Mucosa of stomach (tissue), 1 donor: ENCODE results near the gene HHIPL1.

Experiments used
- H3K27me3 ChIP-seq: one replicate; pipeline ENCODE4 v1.7.0; 2013; ENCODE audit warnings: mild to moderate bottlenecking, low read length; ENCODE audit not compliant: control insufficient read depth, insufficient read depth
- H3K36me3 ChIP-seq: one replicate; pipeline ENCODE4 v1.7.0; 2013; ENCODE audit warnings: low read length; ENCODE audit not compliant: control insufficient read depth, insufficient read depth
- H3K4me1 ChIP-seq: one replicate; pipeline ENCODE4 v1.7.0; 2013; ENCODE audit warnings: mild to moderate bottlenecking, low read length; ENCODE audit not compliant: control insufficient read depth, insufficient read depth
- H3K4me3 ChIP-seq: one replicate; pipeline ENCODE4 v1.7.0; 2013; ENCODE audit warnings: low read length
- H3K9ac ChIP-seq: one replicate; pipeline ENCODE4 v1.7.0; 2013; ENCODE audit warnings: mild to moderate bottlenecking, low read length, moderate library complexity
- H3K9me3 ChIP-seq: one replicate; pipeline ENCODE4 v1.7.0; 2013; ENCODE audit warnings: mild to moderate bottlenecking, low read length, moderate library complexity; ENCODE audit not compliant: control insufficient read depth
- donor health status: Pancreatic carcinoma.

HHIPL1 gene

DNA sequence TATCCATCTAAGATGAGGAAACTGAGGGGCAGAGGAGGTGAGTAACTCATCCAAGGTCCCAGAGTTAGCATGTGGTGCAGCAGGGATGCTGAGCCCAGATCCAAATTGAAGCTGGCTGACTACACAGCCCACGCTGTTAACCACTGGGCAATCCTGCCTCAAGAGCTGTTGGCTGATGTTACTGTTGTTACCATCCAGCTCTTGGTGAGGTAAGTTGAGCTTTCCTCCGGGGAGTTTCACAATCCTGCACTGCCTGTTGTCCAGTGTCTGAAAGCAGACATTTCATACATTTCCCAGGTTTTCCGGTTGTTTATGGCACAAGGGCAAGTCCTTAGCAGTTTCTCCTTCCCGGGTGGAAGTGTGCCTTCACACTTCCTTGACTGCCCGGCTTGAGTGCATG lies 53.7 kb downstream of the HHIPL1 start:
- no peaks in the 10 kb centered on the region for H3K9me3 ChIP-seq
- no peaks in the 10 kb centered on the region for H3K4me1 ChIP-seq
- H3K4me3 ChIP-seq: no peak overlapping the region
- no peaks in the 10 kb centered on the region for H3K27me3 ChIP-seq
- no peak overlapping the region for H3K9ac ChIP-seq
- no peaks in the 10 kb centered on the region for H3K36me3 ChIP-seq

DNA sequence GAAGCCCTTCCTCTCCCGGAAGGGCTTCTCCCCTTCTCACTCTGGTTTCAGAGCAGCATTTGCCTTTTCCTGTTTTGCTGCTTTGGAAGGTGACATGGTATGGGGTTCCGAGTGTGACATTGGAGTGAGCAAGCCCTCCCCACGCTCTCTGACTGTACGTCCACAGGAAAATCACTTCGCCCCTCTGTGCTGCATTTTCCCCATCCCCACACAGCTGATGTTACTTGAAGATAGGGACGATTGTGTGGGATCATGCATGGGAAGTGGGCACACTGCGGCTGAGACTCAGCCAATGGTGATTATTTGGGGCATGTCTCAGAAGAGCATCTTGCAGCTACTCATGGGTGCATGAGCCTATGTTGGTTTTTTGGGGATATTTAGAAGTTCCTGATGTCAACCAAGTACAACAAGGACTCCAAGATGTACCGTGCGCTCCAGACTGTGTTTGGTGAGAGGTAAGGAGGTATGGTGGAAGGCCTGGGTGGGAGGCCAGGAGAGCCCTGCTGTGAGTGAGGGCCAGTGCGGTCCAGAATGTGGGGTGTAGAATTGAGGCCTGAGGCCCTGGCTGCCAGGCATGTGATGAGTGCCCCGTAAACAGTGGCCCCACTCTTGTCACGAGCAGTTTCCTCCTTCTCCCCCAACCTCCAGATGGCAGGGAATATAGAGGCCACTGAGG lies 54.3 kb downstream of the HHIPL1 start:
- Histone ChIP-seq H3K9ac (no peak overlapping the region), H3K4me3 (no peak overlapping the region), H3K27me3 (no peaks in the 10 kb centered on the region), H3K4me1 (no peaks in the 10 kb centered on the region), H3K9me3 (no peaks in the 10 kb centered on the region), H3K36me3 (no peaks in the 10 kb centered on the region)

DNA sequence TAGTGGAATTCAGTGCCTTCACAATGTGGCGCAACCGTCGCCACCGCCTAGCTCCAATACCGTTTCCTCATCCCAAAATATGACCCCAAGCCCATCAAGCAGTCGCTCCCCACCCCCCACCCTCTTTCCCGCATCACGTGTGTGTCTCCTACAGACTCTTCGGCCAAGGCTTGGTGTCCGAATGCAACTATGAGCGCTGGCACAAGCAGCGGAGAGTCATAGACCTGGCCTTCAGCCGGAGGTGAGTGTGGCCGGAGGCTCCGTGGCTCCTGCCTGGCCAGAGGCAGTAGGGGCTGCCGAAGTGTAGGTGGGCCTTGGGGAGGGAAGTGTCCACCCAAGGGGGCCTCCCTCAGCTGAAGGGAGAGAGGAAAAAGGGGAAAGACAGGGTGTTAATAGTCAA lies 54.9 kb downstream of the HHIPL1 start:
- no peaks in the 10 kb centered on the region for H3K9me3 ChIP-seq
- no peaks in the 10 kb centered on the region for H3K27me3 ChIP-seq
- no peaks in the 10 kb centered on the region for H3K36me3 ChIP-seq
- H3K9ac ChIP-seq: no peak overlapping the region
- no peak overlapping the region for H3K4me3 ChIP-seq
- H3K4me1 ChIP-seq: no peaks in the 10 kb centered on the region

DNA sequence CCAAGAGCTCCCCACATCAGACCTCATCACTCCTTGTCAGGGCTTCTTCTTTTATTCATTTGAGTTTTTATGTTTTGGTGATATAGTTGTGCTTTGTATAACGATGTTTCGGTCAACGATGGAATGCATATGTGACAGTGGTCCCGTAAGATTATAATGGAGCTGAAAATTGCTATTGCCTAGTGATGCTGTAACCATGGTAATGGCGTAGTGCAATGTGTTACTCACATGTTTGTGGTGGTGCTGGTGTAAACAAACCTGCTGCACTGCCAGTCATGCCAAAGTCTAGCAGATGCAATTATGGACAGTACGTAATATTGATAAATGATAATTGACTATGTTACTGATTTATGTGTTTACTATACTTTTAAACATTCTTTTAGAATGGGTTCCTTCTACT lies 55.5 kb downstream of the HHIPL1 start:
- H3K36me3 ChIP-seq: no peaks in the 10 kb centered on the region
- H3K9me3 ChIP-seq: no peaks in the 10 kb centered on the region
- H3K4me1 ChIP-seq: no peaks in the 10 kb centered on the region
- no peaks in the 10 kb centered on the region for H3K27me3 ChIP-seq
- H3K9ac ChIP-seq: no peak overlapping the region
- H3K4me3 ChIP-seq: no peak overlapping the region

DNA sequence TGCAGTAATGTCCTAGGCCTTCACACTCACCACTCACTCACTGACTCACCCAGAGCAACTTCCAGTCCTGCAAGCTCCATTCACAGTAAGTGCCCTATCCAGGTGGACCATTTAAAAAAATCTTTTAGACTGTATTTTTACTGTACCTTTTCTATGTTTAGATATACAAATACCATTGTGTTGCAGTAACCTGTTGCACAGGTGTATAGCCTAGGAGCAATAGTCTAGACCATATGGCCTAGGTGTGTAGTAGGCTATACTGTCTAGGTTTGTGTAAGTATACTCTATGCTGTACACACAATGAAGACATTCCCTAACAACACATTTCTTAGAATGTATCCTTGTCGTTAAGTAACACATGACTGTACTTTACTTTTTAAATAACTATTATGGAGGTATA lies 56.3 kb downstream of the HHIPL1 start:
- Histone ChIP-seq H3K4me1 (no peaks in the 10 kb centered on the region), H3K36me3 (no peaks in the 10 kb centered on the region), H3K27me3 (no peaks in the 10 kb centered on the region), H3K4me3 (no peak overlapping the region), H3K9ac (no peak overlapping the region), H3K9me3 (no peaks in the 10 kb centered on the region)

DNA sequence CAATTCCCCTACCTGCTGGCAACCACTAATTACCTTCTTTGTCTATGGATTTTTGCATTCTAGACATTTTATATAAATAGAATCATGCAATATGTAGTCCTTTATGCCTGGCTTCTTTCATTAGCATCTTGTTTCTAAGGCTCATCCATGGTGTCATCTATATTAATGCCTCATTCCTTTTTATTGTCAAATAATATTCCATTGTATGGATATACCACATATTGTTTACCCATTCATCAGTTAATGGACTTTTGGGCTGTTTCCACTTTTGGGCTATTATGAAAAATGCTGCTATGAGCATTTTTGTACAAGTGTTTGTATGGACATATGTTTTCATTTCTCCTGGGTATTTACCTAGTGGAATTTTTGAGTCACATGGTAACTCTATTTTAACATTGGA lies 57.2 kb downstream of the HHIPL1 start:
- Histone ChIP-seq H3K4me1 (no peaks in the 10 kb centered on the region), H3K4me3 (no peak overlapping the region), H3K9me3 (no peaks in the 10 kb centered on the region), H3K36me3 (no peaks in the 10 kb centered on the region), H3K27me3 (no peaks in the 10 kb centered on the region), H3K9ac (no peak overlapping the region)

DNA sequence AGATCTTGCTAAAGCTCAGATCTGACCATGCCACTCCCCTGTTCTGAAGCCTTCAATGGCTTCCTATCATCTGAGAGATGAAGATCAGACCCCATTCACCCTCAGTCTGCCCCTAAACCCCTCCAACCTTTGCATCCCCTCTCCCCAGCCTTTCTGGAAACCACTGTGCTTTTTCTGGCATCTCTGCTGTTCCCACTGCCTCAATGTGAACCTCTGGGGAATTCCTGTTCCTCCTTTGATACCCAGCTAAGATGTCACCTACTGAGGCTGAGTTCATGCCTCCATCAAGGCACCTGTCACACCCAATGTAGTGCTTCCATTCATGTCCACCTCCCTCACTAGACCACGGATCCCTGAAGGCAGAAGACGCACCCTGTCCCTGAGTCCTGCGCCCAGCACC lies 58.5 kb downstream of the HHIPL1 start:
- Histone ChIP-seq H3K9me3 (no peaks in the 10 kb centered on the region), H3K9ac (no peak overlapping the region), H3K27me3 (no peaks in the 10 kb centered on the region), H3K36me3 (no peaks in the 10 kb centered on the region), H3K4me3 (no peak overlapping the region), H3K4me1 (no peaks in the 10 kb centered on the region)

DNA sequence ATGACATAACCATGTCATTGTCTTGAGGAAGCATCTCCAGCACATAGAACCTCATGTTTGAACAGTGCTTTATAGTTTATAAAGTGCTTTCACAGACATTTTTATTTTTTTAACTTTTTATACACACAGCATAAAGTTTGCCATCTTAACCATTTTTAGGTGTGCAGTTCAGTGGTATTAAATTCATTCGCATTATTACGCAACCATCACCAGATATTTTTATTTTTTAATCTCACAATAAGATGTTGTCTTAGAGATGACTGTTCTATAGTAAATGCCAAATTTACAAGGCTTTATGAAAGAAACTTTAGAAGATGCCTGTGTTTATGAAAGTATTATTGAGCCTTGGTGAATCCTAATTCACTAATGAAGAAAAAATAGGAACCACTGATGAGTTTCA lies 59.1 kb downstream of the HHIPL1 start:
- H3K36me3 ChIP-seq: no peaks in the 10 kb centered on the region

DNA sequence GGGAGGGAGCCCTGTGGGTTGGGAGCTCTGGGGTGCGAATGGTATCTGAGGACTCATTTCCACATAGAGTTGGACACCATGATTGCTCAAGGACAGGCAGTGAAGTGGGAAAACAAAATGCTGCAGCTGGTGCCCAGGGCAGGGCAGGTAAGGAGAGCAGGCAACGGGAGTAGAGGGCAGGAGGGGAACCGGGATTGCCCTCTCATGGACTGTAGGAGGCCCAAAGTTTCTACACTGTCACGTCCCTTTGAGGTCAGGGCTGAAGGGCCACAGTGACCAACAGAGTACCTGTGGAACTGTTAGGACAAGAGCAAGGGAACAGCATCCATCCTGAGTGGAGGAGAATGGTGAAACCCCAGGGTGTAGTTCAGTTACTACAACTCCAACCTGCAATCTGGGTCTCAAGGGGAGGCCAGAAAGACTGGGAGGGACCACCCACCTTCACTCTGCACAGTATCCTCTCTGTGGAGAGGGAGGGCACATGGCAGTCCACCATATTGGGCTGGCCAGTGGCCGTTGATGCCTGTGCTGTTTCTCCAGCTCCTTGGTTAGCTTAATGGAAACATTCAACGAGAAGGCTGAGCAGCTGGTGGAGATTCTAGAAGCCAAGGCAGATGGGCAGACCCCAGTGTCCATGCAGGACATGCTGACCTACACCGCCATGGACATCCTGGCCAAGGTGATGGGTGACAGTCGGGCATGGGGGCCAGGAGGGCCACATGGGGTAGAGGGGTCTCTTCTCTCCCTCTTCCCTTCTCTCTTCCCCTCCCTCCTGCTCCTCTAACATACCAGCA lies 61.4 kb downstream of the HHIPL1 start:
- Histone ChIP-seq H3K27me3 (no peaks in the 10 kb centered on the region), H3K4me1 (no peaks in the 10 kb centered on the region), H3K9ac (no peak overlapping the region), H3K9me3 (no peaks in the 10 kb centered on the region), H3K36me3 (no peaks in the 10 kb centered on the region), H3K4me3 (no peak overlapping the region)

More for the DNA sequence above, 59.1 kb downstream of the HHIPL1 start:
- Histone ChIP-seq H3K9me3 (no peaks in the 10 kb centered on the region), H3K4me3 (no peak overlapping the region), H3K4me1 (no peaks in the 10 kb centered on the region), H3K9ac (no peak overlapping the region), H3K27me3 (no peaks in the 10 kb centered on the region)

DNA sequence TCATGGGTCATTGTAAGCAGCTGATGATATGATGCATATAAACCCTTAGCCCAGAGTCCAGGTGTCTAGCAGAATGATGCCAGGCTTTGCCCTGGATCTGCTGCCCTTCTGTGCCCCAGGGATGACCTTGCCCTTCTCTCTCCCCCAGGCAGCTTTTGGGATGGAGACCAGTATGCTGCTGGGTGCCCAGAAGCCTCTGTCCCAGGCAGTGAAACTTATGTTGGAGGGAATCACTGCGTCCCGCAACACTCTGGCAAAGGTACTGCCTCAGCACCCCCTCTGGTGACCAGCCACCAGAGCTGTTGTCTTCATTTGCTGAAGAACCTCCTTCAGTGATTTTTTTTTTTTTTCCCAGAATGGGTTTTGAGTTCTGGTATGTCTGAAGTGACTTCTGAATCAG lies 62.5 kb downstream of the HHIPL1 start:
- Histone ChIP-seq H3K27me3 (no peaks in the 10 kb centered on the region), H3K36me3 (no peaks in the 10 kb centered on the region), H3K4me3 (no peak overlapping the region), H3K4me1 (no peaks in the 10 kb centered on the region), H3K9ac (no peak overlapping the region), H3K9me3 (no peaks in the 10 kb centered on the region)

DNA sequence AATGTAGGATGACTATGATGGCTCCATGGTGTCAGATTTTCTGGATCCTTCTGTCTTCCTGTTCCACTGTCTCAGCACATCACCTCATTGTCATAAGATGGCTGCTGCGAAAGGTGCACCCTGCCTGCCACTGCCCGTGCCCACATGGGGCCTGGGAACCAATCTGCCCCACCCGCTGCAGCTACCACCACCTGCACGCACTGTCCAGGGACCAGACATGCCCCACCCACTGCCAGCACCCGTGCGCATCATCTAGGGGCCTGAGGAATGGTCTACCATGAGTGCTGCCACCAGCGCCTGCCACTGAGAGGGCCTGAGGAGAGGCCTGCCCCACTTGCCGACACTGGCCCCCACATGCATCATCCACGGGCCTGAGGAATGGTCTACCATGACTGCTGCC lies 63.0 kb downstream of the HHIPL1 start:
- no peak overlapping the region for H3K9ac ChIP-seq
- H3K36me3 ChIP-seq: no peaks in the 10 kb centered on the region
- H3K4me3 ChIP-seq: no peak overlapping the region
- no peaks in the 10 kb centered on the region for H3K4me1 ChIP-seq
- H3K27me3 ChIP-seq: no peaks in the 10 kb centered on the region
- no peaks in the 10 kb centered on the region for H3K9me3 ChIP-seq

DNA sequence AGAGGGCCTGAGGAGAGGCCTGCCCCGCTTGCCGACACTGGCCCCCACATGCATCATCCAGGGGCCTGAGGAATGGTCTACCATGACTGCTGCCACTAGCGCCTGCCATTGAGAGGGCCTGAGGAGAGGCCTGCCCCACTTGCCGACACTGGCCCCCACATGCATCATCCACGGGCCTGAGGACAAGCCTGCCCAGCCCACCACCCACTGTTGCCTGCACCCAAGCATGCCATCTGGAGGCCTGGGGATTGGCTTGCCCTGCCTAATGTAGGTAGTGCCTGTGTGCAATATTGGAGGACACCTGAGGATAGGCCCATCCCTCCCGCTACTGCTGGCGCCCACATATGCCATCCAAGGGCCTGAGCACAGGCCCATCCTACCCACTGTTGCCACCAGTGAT lies 63.5 kb downstream of the HHIPL1 start:
- Histone ChIP-seq H3K4me3 (no peak overlapping the region), H3K27me3 (no peaks in the 10 kb centered on the region), H3K4me1 (no peaks in the 10 kb centered on the region), H3K36me3 (no peaks in the 10 kb centered on the region), H3K9ac (no peak overlapping the region), H3K9me3 (no peaks in the 10 kb centered on the region)
